Measurements from ENCODE around the gene WWOX. TPM values are rescaled to one million over a fixed set of nuclear protein-coding genes. Genes with fewer than 3 reads are reported as not detected.

WWOX gene
- polyA plus RNA-seq, 1 donor (not counting 4 experiments of a cell fraction or from before 2014, with no cell fraction given): 5.1 TPM

- Histone ChIP-seq H3K4me2 (ENCODE audit: control insufficient read depth, extremely low read depth, insufficient read depth, low read depth, low read length) (no peak overlapping the region), H4K20me1 (ENCODE audit: control insufficient read depth, extremely low read depth, insufficient read depth, low read length) (no peaks in the 10 kb centered on the region), H2AFZ (ENCODE audit: control insufficient read depth, low read length) (no peak overlapping the region), H3K36me3 (ENCODE audit: control insufficient read depth in 2 of 2, extremely low read depth in 1 of 2, insufficient read depth in 2 of 2, low read length in 2 of 2) (no peaks in the 10 kb centered on the region), H3K4me1 (ENCODE audit: control insufficient read depth, extremely low read depth, insufficient read depth, low read length) (no peaks in the 10 kb centered on the region), H3K9me1 (ENCODE audit: control insufficient read depth, extremely low read depth, insufficient read depth, low read length) (no peaks in the 10 kb centered on the region), H3K79me2 (ENCODE audit: control insufficient read depth, insufficient read depth, low read length) (no peaks in the 10 kb centered on the region), H3K27me3 (ENCODE audit: control insufficient read depth, extremely low read depth, insufficient read depth, low read length) (no peaks in the 10 kb centered on the region), H3K9me3 (ENCODE audit: control insufficient read depth, low read depth, low read length) (no peaks in the 10 kb centered on the region), H3K27ac (ENCODE audit: control insufficient read depth, insufficient read depth, low read length) (no peak overlapping the region), H3K9ac (ENCODE audit: control insufficient read depth, extremely low read depth, insufficient read depth, low read length) (no peak overlapping the region), H3K4me3 (ENCODE audit: control insufficient read depth in 2 of 3, extremely low read depth in 1 of 3, insufficient read depth in 2 of 3, low read depth in 1 of 3, low read length in 3 of 3) (no peak overlapping the region)
- no peak for DNase-seq (ENCODE audit: low read depth, low spot score)
- dilution Hi-C loops (cut with MboI; ENCODE audit: extremely low pct_ligation_motif_present, low sequenced_read_pairs): no loop called here
- TF ChIP-seq CTCF (optimal IDR thresholded peaks at IDR 0.05 in 1 of 3, IDR thresholded peaks at IDR 0.05 in 1 of 3, conservative IDR thresholded peaks at IDR 0.05 in 1 of 3; ENCODE audit: extremely low read depth in 1 of 3, insufficient read depth in 2 of 3, low read length in 3 of 3) (no peak), EZH2 (IDR thresholded peaks at IDR 0.05; ENCODE audit: low read length) (no peak)
- no peak for FAIRE-seq
These were observed 597.3 kb downstream of the WWOX start for GRCh38 chr16:78696797-78697196.

- Histone ChIP-seq H3K9me3 (ENCODE audit: control insufficient read depth, low read depth, low read length) (no peaks in the 10 kb centered on the region), H3K79me2 (ENCODE audit: control insufficient read depth, insufficient read depth, low read length) (no peaks in the 10 kb centered on the region), H3K4me1 (ENCODE audit: control insufficient read depth, extremely low read depth, insufficient read depth, low read length) (no peaks in the 10 kb centered on the region), H3K36me3 (ENCODE audit: control insufficient read depth in 2 of 2, extremely low read depth in 1 of 2, insufficient read depth in 2 of 2, low read length in 2 of 2) (no peaks in the 10 kb centered on the region), H4K20me1 (ENCODE audit: control insufficient read depth, extremely low read depth, insufficient read depth, low read length) (no peaks in the 10 kb centered on the region), H3K27me3 (ENCODE audit: control insufficient read depth, extremely low read depth, insufficient read depth, low read length) (no peaks in the 10 kb centered on the region), H2AFZ (ENCODE audit: control insufficient read depth, low read length) (no peak overlapping the region), H3K27ac (ENCODE audit: control insufficient read depth, insufficient read depth, low read length) (no peak overlapping the region), H3K9me1 (ENCODE audit: control insufficient read depth, extremely low read depth, insufficient read depth, low read length) (no peaks in the 10 kb centered on the region), H3K4me3 (ENCODE audit: control insufficient read depth in 2 of 3, extremely low read depth in 1 of 3, insufficient read depth in 2 of 3, low read depth in 1 of 3, low read length in 3 of 3) (no peak overlapping the region), H3K4me2 (ENCODE audit: control insufficient read depth, extremely low read depth, insufficient read depth, low read depth, low read length) (no peak overlapping the region), H3K9ac (ENCODE audit: control insufficient read depth, extremely low read depth, insufficient read depth, low read length) (no peak overlapping the region)
- DNase-seq (ENCODE audit: low read depth, low spot score): no peak
- TF ChIP-seq CTCF (optimal IDR thresholded peaks at IDR 0.05 in 1 of 3, IDR thresholded peaks at IDR 0.05 in 1 of 3, conservative IDR thresholded peaks at IDR 0.05 in 1 of 3; ENCODE audit: extremely low read depth in 1 of 3, insufficient read depth in 2 of 3, low read length in 3 of 3) (no peak), EZH2 (IDR thresholded peaks at IDR 0.05; ENCODE audit: low read length) (no peak)
- dilution Hi-C loops (cut with MboI; ENCODE audit: extremely low pct_ligation_motif_present, low sequenced_read_pairs): no loop called here
- no peak for FAIRE-seq
These were observed 598.0 kb downstream of the WWOX start for GRCh38 chr16:78697426-78697825.

Measured in keratinocyte (primary cell).